Measurements from ENCODE around the gene SUSD6.
A peak's percentile ranks its signal among the peaks of the same experiment; 100 is the strongest.

The SUSD6 gene, protein sequence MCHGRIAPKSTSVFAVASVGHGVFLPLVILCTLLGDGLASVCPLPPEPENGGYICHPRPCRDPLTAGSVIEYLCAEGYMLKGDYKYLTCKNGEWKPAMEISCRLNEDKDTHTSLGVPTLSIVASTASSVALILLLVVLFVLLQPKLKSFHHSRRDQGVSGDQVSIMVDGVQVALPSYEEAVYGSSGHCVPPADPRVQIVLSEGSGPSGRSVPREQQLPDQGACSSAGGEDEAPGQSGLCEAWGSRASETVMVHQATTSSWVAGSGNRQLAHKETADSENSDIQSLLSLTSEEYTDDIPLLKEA

DNA sequence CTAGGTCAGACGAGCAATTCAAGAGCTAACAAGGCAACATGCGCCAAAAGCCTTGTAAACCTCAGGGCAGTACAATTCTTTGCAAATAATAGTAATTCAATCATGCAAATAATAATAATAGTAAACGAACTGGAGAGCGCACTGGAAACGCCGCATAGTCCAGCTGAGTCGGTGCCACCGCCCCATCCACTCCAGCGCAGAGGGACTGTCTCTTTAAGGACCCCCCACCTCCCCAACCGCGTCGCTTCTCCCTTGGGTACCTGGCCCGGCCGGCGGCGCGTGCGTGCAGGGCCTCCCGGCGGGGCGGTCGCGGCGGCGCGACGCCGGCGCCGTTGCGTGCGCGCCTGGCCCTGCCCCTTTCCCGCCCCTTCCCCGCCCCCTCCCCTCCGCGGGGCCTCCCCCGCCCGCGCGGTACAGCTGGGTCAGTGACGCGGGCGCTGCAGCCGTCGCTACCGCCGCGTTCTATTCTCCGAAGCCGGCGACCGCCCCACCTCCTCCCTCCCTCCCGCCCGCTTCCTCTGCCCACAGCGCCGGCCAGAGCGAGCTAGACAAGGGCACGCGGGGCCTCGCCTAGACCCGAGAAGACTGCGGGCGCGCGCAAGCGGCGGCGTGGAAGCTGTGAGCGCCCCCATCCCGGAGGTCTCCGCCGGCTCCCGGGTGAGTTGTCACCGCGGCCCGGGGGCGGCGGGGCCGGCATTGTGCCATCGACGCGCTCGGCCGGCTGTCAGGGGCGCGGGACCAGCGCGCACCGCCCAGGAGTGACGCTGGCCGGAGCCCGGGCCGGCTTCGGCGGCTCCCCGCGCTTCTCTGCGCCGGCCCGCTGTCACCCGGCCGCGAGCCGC is at the start of gene SUSD6:
TSS of gene SUSD6 (plus strand) at position 425 of the 842 bp plus-strand sequence. CDS start 46,997 bp downstream, outside the sequence.
- DNase-seq, result peak; percentile 78

DNA sequence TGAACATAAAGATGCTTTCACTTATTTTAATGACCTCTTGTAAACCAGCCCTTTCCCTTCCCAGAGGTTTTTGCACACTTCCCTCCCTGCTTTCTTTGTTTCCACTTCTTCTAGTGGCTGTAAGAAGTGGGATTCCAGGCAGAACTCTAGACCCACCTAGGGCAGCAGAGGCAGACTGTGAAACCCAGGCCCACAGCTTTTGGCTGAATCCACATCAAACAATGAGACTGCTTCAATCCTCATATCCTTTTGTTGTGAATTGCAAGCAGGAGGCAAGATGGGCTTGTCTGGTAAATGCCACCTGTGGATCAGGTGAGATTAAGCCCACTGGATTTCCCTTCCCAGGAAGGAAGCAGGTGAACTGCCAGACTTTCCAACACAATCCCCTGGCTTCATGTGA is 49.5 kb upstream of the SUSD6 start:
- no peak for DNase-seq

DNA sequence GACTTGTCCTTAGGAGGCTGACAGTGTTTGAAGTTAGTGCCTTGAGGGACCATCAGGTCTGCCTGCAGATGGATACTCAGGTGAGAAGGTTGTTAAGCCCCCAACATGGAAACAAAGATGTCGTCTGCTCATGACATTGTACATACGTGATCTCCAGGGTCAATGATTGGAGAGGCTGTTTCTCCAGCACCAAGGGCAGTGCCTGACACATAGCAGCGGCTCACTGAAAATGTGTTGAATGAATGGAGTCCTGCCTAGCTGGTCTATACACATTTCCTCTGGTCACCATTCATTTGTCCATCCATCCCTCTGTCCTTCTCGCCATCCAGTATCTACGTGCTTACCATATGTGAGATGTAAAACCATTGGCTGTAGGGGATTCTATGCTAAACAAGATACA is 43.8 kb upstream of the SUSD6 start:
- DNase-seq, result no peak

DNA sequence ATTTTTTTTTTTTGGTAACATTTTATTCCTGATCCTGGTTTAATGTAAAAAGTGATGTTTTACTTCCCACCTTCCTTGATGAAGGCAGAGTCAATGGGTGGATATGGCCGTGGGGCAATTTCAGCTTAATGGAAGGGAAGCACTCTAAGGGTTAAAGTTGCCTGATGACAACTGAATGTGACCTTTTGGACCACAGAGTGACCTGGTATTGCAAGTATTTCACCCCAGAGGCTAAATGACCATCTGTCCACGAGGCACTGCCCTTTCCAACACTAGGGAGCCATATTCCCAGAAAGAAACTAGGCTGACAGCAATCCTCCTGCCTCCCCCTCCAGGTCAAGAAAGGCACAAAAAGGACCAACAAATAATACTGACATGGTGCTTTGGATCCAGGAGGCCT is 41.5 kb upstream of the SUSD6 start:
- no peak for DNase-seq

DNA sequence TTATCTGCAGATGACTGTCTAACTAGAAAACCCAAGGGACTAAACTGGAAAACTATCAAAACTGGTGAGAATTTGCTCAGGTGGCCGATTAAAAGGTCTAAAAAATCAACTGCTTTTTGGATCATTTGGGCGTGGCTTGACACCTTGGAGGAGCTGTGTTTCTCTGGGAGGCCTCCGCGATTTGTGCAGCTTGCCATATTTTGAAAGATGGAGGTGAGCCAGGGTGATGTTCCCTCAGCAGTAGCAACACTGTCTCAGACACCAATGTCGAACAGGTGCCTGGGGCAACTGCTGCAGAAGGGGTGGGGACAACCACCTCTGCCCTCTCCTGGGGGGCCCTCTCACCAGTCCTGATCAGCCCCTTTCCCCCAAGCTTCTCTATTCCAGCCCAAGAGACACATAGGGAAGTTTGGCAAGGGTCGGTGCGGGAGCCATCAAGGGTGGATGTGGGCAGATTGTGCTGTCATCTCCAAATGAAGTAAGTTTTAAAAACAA is 40.5 kb upstream of the SUSD6 start:
- DNase-seq, result no peak

DNA sequence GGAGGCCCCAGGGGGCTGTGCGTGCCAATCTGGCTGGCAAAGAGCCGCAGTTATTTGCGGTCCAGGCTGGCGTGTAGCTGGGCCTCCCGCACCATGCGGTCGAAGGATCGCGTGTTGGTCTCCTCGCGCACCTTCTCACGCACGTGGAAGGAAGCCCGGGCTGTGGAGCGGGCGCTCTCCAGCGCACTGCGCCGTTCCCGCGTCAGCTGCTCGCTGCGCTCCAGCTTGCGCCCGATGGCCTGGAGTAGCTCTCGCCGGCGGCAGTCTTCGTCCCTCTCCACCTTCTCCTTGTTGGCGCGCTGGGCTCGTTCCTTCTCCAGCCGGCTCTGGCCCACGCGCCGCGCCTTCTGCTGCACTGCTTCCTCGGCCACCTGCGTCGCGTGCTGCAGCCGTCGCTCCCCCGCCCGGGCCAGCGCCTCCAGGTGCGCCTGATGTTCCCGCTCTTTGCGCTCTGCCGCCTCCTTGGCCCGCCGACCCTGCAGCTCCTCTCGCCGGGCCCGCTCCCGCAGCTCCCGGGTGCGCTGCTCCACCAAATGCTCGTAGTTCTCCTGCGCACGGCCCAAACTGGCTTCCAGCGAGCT is 39.9 kb upstream of the SUSD6 start:
- no peak for DNase-seq

DNA sequence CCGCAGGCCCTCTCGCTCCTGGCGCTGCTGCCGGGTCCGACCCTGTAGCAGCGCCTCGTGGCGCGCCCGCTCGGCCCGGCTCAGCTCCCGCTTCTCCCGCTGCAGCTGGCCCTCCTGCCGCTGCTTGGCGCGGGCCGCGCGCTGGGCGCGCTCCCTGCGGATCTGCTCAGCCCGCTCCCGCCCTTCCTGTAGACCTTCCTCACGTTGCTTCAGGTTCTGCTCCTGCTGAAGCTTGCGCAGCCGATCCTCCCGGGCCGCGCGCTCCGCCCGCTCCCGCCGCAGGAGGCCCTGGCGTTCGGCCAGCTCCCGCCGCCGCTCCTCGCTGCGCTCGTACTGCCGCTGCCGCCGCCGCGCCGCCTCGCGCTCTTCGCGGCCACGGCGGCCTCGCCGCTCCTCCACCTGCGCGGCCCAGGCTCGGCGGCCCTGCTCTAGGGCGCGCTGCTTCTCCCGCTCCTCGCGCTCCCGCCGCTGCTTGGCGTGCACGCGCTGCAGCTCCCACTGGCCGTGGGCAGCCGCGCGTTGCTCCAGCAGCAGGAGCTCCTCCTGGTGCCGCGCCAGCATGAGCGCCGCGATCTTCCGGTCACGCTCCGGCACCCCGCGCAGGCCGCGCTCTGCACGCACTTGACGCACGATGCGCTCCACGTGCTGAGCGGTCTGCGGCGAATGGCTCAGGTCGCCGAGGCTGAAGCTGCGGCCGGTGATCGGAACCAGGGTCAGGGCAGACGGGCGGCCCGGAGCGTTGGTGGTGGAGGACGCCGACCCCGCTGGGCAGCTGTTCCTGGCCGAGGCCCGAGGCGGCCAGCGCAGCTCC is 39.2 kb upstream of the SUSD6 start:
- DNase-seq, result no peak

DNA sequence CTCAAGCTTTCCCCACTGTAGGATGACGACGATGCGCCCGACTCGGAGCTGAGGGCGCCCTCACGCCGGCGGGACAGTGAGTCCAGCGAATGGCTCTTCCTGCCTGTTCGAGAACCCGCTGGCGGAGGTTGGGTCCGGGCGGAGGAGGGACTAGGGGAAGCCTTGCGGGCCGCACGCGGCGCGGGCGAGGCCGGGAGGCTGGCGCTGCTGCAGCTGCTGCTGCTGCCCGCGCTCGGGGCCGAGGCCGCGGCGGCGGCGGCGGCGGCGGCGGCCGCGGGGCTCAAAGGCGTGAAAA is 38.6 kb upstream of the SUSD6 start:
- DNase-seq, result no peak

DNA sequence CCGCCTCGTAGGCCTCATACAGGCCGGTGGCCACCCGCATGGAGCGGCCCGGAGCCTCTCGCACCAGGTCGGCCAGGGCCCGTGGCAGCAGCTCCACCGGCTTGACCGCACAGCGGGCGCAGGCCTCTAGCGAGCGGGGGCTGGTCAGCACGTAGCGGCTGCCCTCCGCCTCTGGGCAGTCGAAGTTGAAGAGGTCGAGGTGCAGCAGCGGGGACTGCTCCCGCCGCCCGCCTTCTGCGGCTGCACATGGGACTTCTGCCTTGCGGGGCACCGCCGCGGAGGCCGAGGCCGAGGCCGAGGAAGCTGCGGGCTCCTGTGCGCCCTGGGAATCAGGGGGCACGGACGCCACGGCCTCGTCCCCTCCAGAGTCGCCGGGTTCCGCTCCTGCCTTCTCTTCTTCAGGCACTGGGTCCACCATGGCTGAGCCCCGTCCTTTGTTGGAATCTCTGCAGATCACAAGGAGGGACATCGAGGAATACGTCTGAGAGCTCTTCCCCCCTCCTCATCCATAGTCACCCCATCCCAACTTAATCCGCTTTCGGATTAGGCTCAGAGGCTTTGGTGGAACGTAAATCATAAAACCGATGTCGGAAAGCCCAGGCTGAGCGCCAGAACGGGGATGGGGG is 38.1 kb upstream of the SUSD6 start:
- DNase-seq, result no peak

DNA sequence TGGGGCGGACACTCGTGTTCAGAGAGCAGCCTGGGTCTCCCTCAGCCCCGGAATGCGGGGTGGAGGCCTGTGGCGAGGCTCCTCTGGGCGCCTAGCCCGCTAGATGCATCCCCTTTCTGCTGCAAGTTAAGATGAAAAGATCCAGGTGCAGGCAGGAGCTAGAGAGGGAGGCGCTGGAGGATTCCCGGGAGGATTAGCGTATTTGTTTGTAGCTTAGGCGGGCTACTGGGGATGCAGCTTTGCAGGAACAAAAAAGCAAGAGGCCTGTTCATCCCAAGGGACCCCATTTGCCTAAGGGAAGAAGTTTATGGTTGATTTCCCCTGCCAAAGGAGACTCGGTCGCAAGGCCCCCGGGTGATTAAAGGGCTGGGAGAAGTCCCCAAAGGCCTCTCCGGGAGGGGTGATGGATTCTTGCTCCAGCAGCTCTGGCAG is 37.5 kb upstream of the SUSD6 start:
- no peak for DNase-seq

DNA sequence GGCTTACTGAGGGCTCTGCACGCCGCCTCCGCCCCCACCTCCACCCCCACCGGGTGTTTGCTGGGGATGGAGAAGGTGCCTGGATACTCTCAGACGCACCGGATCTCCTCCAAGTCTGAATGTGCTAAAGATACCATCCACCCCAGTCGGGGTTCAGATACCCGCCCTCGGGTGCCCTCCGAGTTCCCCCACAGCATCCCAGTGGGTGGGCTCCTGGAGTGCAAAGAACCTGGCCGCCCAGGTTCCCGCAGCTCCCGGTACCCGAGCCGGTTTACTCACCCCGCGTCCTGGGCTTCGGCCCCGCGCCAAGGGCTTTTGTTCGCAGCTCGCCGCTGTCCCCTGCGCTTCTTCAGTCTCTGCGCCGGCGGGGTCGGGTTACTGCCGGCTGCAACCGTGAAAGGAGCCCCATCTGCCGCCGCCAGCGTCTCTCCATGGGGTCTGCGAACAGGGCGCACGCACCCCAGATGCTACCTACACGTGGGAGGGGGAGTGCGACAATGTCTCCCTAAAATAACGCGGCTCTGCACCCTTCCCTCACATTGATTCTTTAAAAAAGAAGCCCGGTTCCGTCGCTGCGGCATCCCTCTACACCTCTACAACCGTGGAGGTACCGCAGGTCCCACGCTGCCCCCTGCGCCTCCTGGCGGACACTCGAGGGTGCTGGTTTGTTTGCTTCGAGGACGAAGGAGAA is 37.0 kb upstream of the SUSD6 start, which contains the start of gene CCDC177:
TSS of gene CCDC177 (minus strand) at position 609 of the 691 bp plus-strand sequence. CDS start 1,249 bp downstream, outside the sequence.
- no peak for DNase-seq

DNA sequence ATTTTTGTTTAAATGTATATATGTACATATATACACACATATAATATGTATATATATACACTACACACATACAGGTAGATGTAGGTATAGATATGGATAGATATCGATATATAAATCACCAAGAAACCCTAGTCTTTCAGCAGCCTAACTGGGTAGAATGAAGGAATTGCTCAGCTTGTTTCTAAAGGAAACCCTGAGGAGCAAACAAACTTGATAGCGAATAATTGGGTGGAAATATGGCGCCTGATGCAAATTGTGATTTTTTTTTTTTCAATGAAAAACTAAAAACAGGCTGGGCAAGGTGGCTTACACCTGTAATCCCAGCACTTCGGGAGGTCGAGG is 36.5 kb upstream of the SUSD6 start:
- DNase-seq, result no peak

DNA sequence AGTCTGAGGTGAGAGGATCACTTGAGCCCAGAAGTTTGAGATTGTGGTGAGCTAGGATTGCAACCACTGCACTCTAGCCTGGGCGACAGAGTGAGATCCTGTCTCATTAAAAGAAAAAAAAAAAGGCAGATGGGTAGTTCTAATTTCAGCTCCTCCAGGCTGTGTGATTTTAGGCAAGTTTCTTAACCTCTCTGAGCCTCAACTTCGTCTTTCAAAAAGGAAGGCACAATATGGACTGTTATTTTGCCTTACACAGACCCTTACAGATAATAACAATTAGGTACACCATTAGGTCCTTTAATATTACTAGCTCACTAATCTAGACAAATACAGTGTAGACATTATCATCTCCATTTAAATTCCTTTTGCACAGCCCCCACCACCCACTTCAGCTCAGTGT is 31.9 kb upstream of the SUSD6 start:
- no peak for DNase-seq

DNA sequence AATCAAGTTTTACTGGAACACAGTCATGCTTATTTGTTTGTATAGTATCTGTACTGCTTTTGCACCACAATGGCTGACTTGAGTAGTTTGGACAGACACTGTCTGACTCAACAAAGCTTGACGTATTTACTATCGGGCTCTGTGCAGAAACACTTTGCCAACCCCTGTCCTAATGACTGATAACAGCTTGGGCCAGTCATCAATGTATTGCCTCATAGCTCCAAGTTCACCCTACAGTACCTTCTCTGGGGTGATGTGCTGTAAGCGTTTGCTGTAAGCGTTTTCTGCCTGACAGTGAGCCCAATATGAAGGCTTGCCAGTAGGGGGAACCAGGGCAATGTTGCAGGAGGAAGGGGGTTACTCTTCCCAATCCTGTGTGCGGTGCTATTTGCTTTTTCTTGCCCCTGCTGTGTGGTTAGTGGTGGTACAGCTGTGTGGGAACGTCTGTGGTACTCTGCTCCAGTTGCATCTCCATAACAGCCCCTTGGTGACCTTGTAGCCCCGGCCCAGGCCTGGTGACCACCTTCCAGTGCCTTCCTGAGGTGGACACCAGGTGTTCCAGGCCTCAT is 31.3 kb upstream of the SUSD6 start:
- no peak for DNase-seq

DNA sequence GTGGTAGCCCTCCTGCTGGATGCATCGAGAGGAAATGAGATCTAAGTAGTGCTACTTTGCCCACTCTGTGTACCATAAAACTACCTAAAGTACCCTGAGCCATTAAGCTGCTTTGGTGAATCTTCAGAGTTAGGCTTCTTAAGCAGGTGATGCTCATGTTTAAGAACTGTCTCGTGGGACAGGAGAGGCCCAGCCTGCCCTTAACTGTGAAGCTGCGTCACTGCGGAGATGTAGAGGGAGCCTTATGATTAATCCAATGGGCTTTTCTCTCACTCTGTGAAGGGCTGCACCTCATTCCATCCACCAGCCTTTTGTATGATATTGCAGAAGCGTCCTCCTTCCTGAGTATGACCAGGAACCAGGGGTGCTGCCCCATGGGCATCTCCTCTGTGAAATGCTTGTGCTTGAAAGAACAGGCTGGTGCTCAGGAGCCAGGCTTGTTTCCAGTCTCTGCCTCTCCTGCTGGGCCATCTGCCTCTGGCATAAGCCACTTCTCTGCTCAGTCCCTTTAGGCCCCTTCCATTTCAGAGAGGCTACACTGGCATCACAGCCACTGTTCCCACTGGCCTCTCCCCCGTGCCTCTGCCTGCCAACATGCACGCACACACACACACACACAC is 30.0 kb upstream of the SUSD6 start:
- no peak for DNase-seq

DNA sequence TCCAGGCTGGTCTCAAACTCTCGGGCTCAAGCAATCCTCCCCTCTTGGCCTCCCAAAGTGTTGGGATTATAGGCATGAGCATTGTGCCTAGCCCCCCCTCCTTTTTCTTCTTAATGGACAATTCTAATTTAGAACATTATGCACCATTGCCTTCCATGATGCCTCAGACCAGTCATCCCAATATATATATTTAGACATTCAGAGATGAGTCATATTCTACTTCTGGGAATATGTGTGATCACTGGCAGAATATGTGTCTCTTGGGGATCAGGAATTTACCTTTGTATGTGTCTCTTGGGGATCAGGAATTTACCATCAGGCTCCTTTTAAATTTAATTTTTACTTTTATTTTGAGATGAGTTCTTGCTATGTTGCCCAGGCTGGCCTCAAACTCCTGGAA is 29.2 kb upstream of the SUSD6 start:
- DNase-seq, result no peak

DNA sequence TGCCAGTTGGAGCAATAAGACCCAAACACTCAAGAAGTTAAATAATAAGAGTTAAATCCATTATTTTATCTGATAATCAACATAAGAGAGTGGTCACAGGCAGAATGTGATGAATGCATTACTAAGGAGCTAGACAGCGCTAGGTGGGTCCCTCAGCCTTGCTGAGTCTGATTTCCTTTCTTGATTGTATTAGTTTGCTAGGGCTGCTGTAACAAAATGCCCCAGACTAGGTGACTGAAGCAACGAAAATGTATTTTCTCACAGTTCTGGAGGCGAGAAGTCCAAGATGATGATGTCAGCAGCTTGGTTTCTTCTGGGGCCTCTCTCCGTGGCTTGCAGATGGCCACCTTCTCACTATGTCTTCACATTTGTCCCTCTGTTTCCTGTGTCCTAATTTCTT is 28.6 kb upstream of the SUSD6 start:
- DNase-seq, result no peak

DNA sequence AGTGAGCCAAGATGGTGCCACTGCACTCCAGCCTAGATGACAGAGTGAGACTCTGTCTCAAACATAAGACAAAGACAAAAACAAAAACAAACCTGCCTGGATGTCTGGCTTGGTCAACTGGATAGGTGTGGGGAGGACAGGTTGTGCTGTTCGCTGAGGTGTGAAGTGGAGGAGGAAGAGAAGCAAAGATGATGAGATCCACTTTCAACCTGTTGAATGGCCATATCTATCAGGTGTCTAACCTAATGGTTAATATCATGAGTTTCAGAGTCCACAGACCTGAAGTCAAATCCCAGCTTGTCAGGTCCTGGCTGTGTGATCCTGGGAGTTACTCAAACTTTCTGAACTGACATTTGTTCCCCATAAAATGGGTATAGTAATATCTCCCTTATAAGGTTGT is 27.0 kb upstream of the SUSD6 start:
- no peak for DNase-seq

DNA sequence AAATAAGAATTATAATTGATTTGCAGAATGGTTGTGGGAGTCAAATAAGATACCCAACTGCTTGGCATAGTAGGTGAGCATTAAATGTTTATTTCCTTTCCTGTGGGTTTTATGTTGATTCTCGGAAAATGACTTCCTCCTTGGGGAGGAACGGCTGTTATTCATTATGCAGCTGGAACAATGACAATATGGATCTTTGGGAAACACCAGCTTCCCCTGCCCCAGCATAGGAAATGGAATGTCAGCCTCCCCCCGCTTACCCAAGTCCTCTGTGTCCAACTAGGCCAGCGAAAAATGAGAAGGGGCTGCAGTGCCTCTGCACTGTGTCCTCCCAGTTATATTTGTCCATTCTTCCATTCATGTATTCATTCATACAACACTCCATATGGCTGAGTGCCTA is 25.0 kb upstream of the SUSD6 start:
- DNase-seq, result no peak

DNA sequence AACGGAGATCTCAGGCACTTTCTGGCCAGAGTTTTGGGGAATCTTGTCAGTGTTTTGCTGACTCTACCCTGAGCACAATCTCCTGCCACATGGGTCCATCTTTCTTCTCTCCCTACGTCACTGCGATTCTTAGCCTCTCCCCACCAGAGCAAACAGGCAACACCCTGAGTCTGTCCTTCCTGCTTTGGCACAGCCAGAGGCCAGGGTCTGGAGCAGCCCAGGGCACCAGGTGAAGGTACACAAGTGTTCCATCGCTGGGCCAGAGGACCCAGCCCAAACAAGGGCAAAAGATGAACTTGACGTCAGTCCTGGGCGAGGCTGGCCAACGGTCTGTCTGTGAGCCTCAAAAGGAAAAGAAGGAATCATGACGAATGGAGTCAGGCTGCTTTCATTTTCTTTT is 24.0 kb upstream of the SUSD6 start:
- no peak for DNase-seq

DNA sequence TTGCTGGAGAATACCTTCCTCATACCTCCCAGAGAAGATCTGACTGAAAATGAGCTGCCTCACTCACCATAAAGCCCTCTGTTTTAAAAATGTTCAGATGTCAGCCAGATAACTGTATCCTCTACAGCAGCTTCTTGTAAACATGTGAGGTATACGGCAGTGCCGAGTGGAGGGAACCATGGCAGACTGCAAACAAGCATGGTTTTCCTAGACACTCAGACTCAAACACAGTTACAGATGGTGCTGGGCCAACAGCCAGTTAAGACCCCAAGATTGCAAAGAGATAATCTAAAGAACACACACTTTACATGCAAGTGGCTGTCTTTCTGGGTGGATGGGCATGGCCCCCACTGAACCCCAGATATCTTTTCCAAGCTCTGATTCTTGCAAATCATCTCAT is 20.1 kb upstream of the SUSD6 start:
- no peak for DNase-seq
